GM18505 (cell line): ENCODE data around the gene NFATC1.

ENCODE experiments used
- ATAC-seq: cut with Tn5 transposase; IDR thresholded peaks from one replicate; pipeline ENCODE4 v1.9.1; 2021; ENCODE audit not compliant: unreplicated experiment
- POLR2A ChIP-seq: IDR thresholded peaks from 4 replicates; pipeline ENCODE4 v1.6.1; 2011; ENCODE audit warnings: borderline replicate concordance; ENCODE audit not compliant: insufficient read depth, insufficient read length; ENCODE audit errors: extremely low read depth

Gene NFATC1

DNA sequence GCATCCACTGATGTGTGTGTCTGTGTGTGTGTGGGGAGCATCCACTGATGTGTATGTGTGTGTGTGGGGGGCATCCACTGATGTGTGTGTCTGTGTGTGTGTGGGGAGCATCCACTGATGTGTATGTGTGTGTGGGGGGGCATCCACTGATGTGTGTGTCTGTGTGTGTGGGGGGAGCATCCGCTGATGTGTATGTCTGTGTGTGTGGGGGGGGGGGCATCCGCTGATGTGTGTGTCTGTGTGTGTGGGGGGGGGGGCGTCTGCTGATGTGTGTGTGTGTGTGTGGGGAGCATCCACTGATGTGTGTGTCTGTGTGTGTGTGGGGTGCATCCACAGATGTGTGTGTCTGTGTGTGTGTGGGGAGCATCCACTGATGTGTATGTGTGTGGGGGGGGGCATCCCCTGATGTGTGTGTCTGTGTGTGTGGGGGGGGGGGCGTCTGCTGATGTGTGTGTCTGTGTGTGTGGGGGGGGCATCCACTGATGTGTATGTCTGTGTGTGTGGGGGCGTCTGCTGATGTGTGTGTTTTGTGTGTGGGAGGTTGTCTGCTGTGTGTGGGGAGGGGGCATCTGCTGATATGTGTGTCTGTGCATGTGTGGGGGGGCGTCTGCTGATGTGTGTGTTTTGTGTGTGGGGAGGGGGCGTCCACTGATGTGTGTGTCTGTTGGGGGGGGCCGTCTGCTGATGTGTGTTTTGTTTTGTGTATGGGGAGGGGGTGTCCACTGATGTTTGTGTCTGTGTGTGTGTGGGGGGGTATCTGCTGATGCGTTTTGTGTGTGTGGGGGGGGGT lies 125.9 kb downstream of the NFATC1 start:
- no peak for TF ChIP-seq POLR2A

DNA sequence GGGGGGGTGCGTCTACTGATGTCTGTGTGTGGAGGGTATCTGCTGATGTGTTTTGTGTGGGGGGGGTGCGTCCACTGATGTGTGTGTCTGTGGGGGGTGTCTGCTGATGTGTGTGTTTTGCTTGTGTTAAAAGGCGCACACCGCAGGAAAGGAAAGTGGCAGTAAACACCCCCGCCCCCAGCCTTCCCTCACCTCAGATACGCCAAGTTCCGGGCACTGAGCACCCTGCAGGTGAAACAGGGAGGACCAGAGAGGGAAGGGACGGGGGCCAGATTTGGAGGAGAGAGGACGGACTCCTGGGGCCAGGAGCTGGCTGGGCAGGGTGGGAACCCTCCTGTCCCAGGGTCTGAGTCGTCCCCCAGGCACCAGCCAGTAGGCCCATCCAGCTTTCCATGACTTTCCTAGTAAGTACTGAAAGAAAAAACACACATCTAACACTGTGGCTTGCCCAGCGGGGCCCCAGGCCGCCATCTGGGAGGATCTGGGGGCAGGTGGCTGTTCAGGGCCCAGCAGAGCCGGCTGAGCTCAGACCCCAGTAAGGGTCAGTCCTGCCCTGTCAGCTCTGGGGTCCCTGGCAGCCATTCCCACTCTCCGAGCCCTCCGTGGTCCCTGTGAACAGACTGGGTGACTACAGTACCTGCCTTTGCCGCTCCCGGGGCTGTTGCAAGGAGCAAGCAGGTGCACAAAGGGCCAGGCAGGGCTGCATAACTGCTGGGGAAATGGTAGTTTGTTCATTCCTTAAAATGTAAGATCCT lies 126.9 kb downstream of the NFATC1 start:
- no peak for ATAC-seq
- no peak for TF ChIP-seq POLR2A

More for the DNA sequence above, 125.9 kb downstream of the NFATC1 start:
- no peak for ATAC-seq

GRCh38 chr18:79523206-79523735 lies 127.5 kb downstream of the NFATC1 start:
- peak; percentile 31 for ATAC-seq
- no peak for TF ChIP-seq POLR2A

- TF ChIP-seq POLR2A: no peak
- ATAC-seq: peak; percentile 70
Observed at GRCh38 chr18:79523736-79524180, 128.0 kb downstream of the NFATC1 start.

DNA sequence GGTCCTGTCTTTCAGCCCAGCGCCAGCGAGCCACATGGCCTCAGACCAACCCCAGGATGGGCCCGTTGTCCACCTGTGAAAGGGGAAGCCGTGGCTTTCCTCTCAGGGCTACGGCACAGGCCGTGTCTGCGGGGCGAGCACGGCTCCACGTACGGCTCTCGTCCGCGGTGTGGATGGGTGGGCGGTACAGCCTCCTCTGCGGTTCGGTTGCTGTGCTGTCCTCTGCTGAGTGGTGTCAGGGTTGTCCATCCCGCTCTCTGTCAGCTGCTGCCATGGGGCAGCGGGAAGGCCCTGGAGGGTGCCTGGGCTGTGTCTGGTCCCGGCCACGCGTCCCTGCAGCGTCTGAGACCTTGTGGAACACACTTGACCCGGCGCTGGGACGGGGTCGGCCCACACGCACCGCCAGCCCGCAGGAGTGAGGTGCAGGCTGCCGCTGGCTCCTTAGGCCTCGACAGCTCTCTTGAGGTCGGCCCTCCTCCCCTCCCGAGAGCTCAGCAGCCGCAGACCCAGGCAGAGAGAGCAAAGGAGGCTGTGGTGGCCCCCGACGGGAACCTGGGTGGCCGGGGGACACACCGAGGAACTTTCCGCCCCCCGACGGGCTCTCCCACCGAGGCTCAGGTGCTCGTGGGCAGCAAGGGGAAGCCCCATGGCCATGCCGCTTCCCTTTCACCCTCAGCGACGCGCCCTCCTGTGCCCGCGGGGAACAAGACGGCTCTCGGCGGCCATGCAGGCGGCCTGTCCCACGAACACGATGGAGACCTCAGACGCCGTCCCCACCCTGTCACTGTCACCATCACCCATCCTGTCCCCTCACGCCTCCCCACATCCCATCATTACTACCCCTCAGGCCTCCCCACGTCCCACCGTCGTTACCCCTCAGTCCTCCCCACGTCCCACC lies 128.7 kb downstream of the NFATC1 start:
- TF ChIP-seq POLR2A: peak; percentile 44
- peak; percentile 29 for ATAC-seq

- TF ChIP-seq POLR2A: no peak
- no peak for ATAC-seq
Observed at GRCh38 chr18:79525556-79526467, 130.1 kb downstream of the NFATC1 start.

DNA sequence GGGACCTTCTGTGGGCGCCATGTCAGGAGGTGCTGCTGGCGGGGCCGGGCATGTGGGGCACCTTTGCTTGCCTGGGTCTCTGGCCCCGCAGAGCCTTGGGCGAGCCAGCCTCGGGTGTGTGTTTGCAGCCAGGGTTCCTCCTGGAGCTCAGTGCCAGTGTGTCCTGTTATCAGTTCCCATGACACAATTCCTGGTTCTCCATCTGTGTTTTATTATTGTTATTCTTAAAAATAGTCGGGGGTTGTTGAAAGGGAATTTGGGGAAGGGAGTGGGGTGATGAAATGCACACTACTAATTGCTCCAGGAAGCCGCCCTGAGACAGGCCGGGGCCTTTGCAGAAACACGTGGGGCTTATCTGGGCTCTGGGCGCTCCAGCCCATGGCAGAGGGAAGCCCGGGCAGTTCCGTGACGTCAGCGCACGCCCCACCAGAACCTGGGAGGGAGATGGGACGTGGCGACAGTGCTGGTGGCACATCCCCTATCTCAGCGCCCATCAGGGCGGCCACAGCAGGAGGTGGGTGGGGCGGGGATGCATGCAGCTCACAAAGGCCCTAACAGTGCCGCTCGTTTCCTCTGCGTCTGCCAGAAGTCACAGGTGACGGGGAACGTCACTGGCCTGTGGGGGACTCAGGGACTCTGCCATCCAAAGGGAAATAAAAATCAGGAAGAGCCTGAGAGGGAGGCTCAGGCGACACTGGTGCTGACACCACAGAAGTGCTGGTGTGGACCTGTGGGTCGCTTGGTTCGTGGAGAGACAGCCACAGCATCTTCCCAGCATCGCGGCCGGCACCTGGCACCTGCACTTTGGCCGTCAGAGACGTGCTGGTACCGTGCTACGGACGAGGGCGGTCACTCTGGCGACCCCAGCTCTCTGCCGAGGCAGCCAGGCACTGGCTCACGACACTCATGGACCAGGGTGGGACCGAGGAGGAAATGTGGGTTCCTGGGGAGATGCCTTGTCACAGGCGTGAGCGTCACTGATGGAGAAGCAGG lies 131.0 kb downstream of the NFATC1 start:
- no peak for ATAC-seq
- no peak for TF ChIP-seq POLR2A

DNA sequence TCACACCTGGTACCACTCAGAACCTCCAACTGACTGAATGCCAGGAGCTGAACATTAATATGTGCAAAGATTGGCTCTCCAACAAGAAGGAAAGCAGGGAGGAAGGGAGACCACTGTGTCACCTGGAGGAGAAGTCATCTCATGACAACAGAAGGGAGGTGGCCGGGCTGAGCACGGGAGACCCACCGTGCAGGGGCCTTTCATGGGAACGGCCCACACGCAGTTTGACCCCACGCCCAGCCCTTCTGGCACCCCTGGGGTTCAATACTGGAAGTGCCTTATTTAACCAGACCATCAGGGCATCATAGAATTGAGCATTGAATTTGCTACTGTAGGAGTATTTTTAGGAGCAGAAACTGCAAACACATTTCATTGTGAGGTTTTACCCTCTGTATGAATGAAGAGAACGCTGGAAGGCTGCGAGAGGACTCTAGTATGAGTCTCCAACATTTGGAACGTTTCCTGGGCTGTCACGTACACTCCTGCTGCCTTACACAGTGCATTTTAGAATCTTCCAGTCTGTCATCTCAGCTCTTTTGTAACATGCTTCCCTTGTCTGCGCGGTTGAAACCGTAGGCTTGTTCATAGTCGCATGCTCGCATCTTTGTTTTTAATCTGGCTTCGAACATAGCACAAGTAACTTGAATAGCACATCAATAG lies 132.1 kb downstream of the NFATC1 start:
- no peak for TF ChIP-seq POLR2A
- ATAC-seq: no peak

- no peak for TF ChIP-seq POLR2A
- ATAC-seq: no peak
Observed at GRCh38 chr18:79528316-79528695, 132.6 kb downstream of the NFATC1 start.

DNA sequence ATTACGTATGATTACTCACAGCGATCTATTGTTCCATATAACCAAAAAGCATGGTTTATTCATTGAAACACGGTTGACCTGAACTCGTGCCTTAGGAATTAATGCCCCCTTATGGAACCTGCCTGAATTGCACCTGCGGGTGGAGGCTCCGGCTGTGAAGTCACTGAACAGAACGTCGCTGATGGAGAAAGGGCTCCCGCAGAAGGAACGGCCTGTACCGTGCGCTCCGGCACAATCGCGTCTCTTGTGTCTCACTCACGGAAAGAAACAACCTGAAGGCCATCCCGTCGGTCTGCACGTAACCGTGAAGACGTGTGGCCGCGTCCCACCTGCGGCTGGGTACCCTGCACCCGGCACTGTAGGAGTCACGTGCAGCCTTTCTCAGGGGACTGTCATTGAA lies 133.1 kb downstream of the NFATC1 start:
- no peak for TF ChIP-seq POLR2A
- ATAC-seq: no peak

DNA sequence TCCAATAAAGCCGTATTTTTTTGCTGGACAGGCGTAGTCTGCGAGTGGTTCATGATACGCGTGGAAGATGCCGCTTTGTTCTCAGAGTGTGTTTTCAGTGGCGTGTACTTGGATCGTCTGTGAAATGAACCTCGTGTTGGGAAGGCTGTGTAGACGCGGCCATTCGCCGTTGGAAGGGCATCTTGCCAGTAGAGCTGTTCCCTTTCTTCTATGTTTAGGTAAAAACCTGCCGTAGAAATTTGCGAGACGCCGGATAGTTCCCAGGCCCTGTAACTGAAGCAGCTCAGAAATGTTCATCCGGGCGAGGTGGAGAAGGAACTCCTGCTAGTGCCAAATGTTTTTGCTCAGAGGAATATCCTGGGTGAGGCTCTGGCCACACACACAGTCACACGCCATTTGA lies 133.6 kb downstream of the NFATC1 start:
- ATAC-seq: no peak
- no peak for TF ChIP-seq POLR2A

GRCh38 chr18:79529991-79530390 lies 134.3 kb downstream of the NFATC1 start:
- no peak for TF ChIP-seq POLR2A
- no peak for ATAC-seq
